Measurements from ENCODE around the gene C14orf119. TPM values are rescaled to one million over a fixed set of nuclear protein-coding genes. Genes with fewer than 3 reads are reported as not detected.

Gene C14orf119
- total RNA-seq, 2 experiments from 2014 or later: 49.2 to 51.1 TPM

- no peaks in the 10 kb centered on the region for H3K9me3 Mint-ChIP-seq
- TF ChIP-seq, protein P1, sequence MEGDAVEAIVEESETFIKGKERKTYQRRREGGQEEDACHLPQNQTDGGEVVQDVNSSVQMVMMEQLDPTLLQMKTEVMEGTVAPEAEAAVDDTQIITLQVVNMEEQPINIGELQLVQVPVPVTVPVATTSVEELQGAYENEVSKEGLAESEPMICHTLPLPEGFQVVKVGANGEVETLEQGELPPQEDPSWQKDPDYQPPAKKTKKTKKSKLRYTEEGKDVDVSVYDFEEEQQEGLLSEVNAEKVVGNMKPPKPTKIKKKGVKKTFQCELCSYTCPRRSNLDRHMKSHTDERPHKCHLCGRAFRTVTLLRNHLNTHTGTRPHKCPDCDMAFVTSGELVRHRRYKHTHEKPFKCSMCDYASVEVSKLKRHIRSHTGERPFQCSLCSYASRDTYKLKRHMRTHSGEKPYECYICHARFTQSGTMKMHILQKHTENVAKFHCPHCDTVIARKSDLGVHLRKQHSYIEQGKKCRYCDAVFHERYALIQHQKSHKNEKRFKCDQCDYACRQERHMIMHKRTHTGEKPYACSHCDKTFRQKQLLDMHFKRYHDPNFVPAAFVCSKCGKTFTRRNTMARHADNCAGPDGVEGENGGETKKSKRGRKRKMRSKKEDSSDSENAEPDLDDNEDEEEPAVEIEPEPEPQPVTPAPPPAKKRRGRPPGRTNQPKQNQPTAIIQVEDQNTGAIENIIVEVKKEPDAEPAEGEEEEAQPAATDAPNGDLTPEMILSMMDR (IDR thresholded peaks at IDR 0.05): no peak
- no peaks in the 10 kb centered on the region for H3K27me3 Mint-ChIP-seq
- peaks cover 13% of the 10 kb centered on the region for H3K4me1 Mint-ChIP-seq (ENCODE audit: low read depth)
- POLR2A ChIA-PET: interaction anchor here (1.2 to 2.2 kb wide), 3 partner anchors 10 to 75 kb away, joined by 3 to 7 read pairs (median 5); no protein-coding TSS in a partner anchor
- CTCF ChIA-PET: interaction anchor here (1.1 to 16.5 kb wide), 8 partner anchors 10 to 89 kb away, joined by 3 to 518 read pairs (median 102); partner anchors contain the start of gene AJUBA
- DNase-seq (no peak), ATAC-seq (no peak)
- H3K4me3 Mint-ChIP-seq: no peak overlapping the region
- no peak overlapping the region for H3K27ac Mint-ChIP-seq
- intact Hi-C loops (cut with micrococcal nuclease): no loop called here
- peaks cover 55% of the 10 kb centered on the region for H3K36me3 Mint-ChIP-seq (ENCODE audit: low read depth)
These were observed 33.3 kb upstream of the C14orf119 start for GRCh38 chr14:23062002-23062401.

DNA sequence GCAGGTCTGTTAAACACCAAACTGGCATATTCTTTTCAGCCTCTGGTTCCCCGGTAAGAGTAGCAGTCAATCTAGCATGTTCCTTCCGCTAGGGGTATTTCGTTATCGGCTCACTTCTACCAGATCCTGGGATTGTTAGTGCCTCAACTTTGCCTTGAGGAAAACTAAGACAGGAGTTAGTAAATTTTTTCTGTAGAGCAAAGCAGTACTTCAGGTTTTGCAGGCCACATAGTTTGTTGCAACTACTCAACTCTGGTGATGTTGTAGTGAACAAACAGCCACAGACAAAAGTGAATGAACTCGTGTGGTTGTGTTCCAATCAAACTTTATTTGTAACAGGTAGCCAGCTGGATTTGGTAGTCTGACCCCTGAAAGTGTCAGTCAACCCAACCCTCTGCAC lies 31.7 kb upstream of the C14orf119 start:
- DNase-seq: no peak
- no peak for ATAC-seq
- H3K27ac Mint-ChIP-seq: no peak overlapping the region
- POLR2A ChIA-PET: interaction anchor here (1.1 to 2.2 kb wide), 2 partner anchors 8 to 57 kb away, joined by 4 to 7 read pairs; no protein-coding TSS in a partner anchor
- no peaks in the 10 kb centered on the region for H3K27me3 Mint-ChIP-seq
- CTCF ChIA-PET: interaction anchor here (1.8 to 16.5 kb wide), 5 partner anchors 11 to 91 kb away, joined by 5 to 518 read pairs (median 201); partner anchors contain the start of gene AJUBA
- TF ChIP-seq, protein P1 (IDR thresholded peaks at IDR 0.05): no peak
- H3K9me3 Mint-ChIP-seq: no peaks in the 10 kb centered on the region
- peaks cover 62% of the 10 kb centered on the region for H3K36me3 Mint-ChIP-seq (ENCODE audit: low read depth)
- intact Hi-C loops (cut with micrococcal nuclease): no loop called here
- no peak overlapping the region for H3K4me3 Mint-ChIP-seq
- peaks cover 11% of the 10 kb centered on the region for H3K4me1 Mint-ChIP-seq (ENCODE audit: low read depth)

DNA sequence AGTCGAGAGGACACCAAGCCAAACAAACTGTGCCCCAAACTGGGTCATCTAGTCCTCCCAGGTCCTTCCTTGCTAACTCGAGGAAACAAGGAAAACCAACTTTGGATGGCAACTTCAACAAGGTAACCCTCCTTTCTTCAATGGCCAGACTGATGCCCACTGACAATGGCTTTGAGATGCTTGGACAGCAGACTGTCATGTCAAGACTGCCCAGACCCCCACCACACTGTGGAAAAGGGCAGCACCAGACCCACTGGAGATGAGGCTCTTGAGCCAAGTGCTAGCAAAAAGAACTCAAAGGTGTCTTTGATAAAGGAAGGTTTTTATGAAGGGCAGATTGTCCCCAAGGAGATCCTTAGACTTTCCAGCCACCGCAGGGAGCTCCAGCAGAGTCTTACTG lies 28.9 kb upstream of the C14orf119 start:
- CTCF ChIA-PET: interaction anchor here (1.0 to 16.5 kb wide), 9 partner anchors 8 to 119 kb away, joined by 3 to 201 read pairs (median 27); partner anchors contain the start of gene CDH24
- H3K4me1 Mint-ChIP-seq (ENCODE audit: low read depth): peaks cover 27% of the 10 kb centered on the region
- DNase-seq (no peak), ATAC-seq (no peak)
- no peak overlapping the region for H3K4me3 Mint-ChIP-seq
- POLR2A ChIA-PET: interaction anchor here (1.0 kb wide), 1 partner anchor 8 kb away, joined by 3 read pairs; no protein-coding TSS in a partner anchor
- H3K36me3 Mint-ChIP-seq (ENCODE audit: low read depth): peaks cover 64% of the 10 kb centered on the region
- no peaks in the 10 kb centered on the region for H3K9me3 Mint-ChIP-seq
- no peaks in the 10 kb centered on the region for H3K27me3 Mint-ChIP-seq
- H3K27ac Mint-ChIP-seq: no peak overlapping the region
- intact Hi-C loops (cut with micrococcal nuclease): no loop called here
- TF ChIP-seq, protein P1 (IDR thresholded peaks at IDR 0.05): no peak

DNA sequence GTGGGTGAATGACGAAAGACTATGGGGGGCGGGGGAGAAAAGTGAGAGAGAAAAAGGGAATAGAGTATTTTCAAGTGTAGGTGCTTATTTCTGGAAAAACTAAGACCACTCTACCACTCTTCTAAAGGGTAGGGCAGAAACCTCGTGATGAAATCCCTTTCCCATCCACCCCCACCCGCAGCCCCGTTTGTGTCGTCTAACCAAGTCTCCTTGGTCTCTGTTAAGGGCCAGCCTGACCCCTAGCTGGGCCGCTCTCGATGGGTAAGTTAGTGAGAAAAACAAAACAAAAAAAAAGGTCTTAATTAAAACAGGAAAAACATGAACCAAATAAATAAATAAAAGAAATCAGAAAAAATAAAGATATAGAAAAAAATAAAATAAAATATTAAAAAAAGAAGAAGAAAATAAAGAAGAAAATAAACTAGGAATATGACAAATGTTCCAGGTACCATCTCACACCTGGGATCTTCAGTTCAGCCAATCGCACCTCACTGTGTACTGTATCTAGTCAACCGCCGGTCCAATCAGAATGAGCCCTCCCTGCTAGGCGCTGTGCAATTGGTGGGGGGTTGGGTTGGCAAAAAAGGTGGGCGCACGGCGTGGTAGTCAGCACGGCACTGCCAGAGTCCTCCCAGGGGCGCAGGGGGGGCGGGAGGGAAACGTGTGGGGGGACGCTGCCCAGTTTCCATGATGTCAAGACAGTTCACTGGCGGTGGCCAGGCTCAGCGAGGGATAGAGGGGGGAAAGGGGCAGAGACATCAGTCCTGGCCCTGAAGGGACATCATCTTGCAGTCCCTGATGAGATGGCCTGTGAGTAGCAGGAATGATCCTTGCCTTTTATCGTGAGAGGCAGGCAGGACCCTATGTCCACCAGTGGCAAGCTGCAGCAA lies 28.2 kb upstream of the C14orf119 start:
- intact Hi-C loops (cut with micrococcal nuclease): no loop called here
- no peak for DNase-seq
- no peak overlapping the region for H3K27ac Mint-ChIP-seq
- ATAC-seq: no peak
- H3K27me3 Mint-ChIP-seq: no peaks in the 10 kb centered on the region
- TF ChIP-seq, protein P1 (IDR thresholded peaks at IDR 0.05): no peak
- CTCF ChIA-PET: interaction anchor here (1.0 to 12.3 kb wide), 16 partner anchors 7 to 119 kb away, joined by 3 to 196 read pairs (median 28); partner anchors contain the start of genes ACIN1, AJUBA, C14orf119 and CDH24
- H3K9me3 Mint-ChIP-seq: no peaks in the 10 kb centered on the region
- peaks cover 68% of the 10 kb centered on the region for H3K36me3 Mint-ChIP-seq (ENCODE audit: low read depth)
- no peak overlapping the region for H3K4me3 Mint-ChIP-seq
- POLR2A ChIA-PET: interaction anchor here (1.0 to 1.9 kb wide), 3 partner anchors 9 to 53 kb away, joined by 3 to 5 read pairs (median 4); no protein-coding TSS in a partner anchor
- H3K4me1 Mint-ChIP-seq (ENCODE audit: low read depth): peaks cover 34% of the 10 kb centered on the region

All from activated CD8-positive, alpha-beta T cell treated with anti-CD3 and anti-CD28 coated beads for 36 hours (primary cell).